Measurements from ENCODE around the gene UST. TPM values are rescaled to one million over a fixed set of nuclear protein-coding genes. Genes with fewer than 3 reads are reported as not detected.

UST gene
- total and polyA plus RNA-seq, 2 of the 8 experiments (the other 6 are each of a cell fraction or from before 2014, with no cell fraction given) = 13.5 to 34.5 TPM

- H3K4me1 ChIP-seq (replicated peaks in 1 of 4; ENCODE audit: control insufficient read depth in 3 of 4, insufficient read depth in 4 of 4, low read length in 3 of 4) = peaks cover 3 to 11% (median 7%) of the 10 kb centered on the region in 4 experiments; a peak in 5 of 7 replicates
- no peak overlapping the region for H3K4me2 ChIP-seq (ENCODE audit: insufficient read depth in 1 of 2, low read depth in 2 of 2, low read length in 2 of 2)
- no peak overlapping the region for H3K4me3 ChIP-seq (ENCODE audit: extremely low read depth in 1 of 4, insufficient read depth in 2 of 4, low read depth in 3 of 4, low read length in 4 of 4)
- 98% methylated on average over 7 of the region's 7 CpGs; no CpG with 5 or more reads in 1 of the 2 experiments for WGBS, 2 experiments (ENCODE audit: extremely low coverage in 1 of 2, insufficient coverage in 1 of 2, insufficient read length in 1 of 2, insufficient replicate concordance in 2 of 2, low coverage in 1 of 2, low lambda C conversion rate in 2 of 2, missing lambda C conversion rate in 1 of 2)
- CTCF ChIA-PET (ENCODE audit: partially characterized antibody) = no interaction called here
- H3K23me2 ChIP-seq (ENCODE audit: low read depth, low read length) = no peaks in the 10 kb centered on the region
- H2BK120ac ChIP-seq (replicated peaks; ENCODE audit: low read depth, low read length) = no peak overlapping the region
- no peak overlapping the region for H3K56ac ChIP-seq (replicated peaks; ENCODE audit: insufficient read length, low read depth, low read length)
- DNase-seq (ENCODE audit: low read depth in 1 of 2, low spot score in 2 of 2) (no peak), FAIRE-seq (no peak)
- H4K5ac ChIP-seq (ENCODE audit: insufficient read length, low read depth, low read length) = no peak overlapping the region
- no peak overlapping the region; the same call in 1 of the 2 replicates for H2BK15ac ChIP-seq (ENCODE audit: low read length)
- peaks cover 0 to 12% (median 2%) of the 10 kb centered on the region in 4 experiments; a peak in 2 of 8 replicates for H3K36me3 ChIP-seq (ENCODE audit: control insufficient read depth in 2 of 4, insufficient read depth in 4 of 4, low read length in 3 of 4)
- no peak overlapping the region for H2BK5ac ChIP-seq (ENCODE audit: low read depth, low read length)
- no peak overlapping the region for H3K27ac ChIP-seq (ENCODE audit: low read depth, low read length)
- no peak overlapping the region for H2BK12ac ChIP-seq (ENCODE audit: low read depth, low read length)
- H3K9me3 ChIP-seq (ENCODE audit: insufficient read depth in 2 of 2, low read depth in 1 of 2, low read length in 1 of 2) = peaks cover 0 to 8% of the 10 kb centered on the region in 2 experiments; a peak in 1 of 4 replicates
- POLR2A ChIA-PET (ENCODE audit: partially characterized antibody) = interaction anchor here (1.3 kb wide), 1 partner anchor 14 kb away, joined by 4 read pairs; no protein-coding TSS in a partner anchor
- H3K18ac ChIP-seq (ENCODE audit: extremely low read depth, low read length) = no peak overlapping the region
- peaks cover 17 to 98% of the 10 kb centered on the region in 2 experiments for H3K79me2 ChIP-seq (ENCODE audit: control insufficient read depth in 1 of 2, insufficient read depth in 2 of 2, low read length in 2 of 2)
- H2AFZ ChIP-seq (ENCODE audit: low read length) = no peak overlapping the region
- no peak overlapping the region for H3K14ac ChIP-seq (ENCODE audit: insufficient read length)
- H2AK5ac ChIP-seq (ENCODE audit: low read depth, low read length) = no peak overlapping the region
- no peak overlapping the region for H2BK20ac ChIP-seq (ENCODE audit: low read length)
- no peaks in the 10 kb centered on the region for H3K27me3 ChIP-seq (replicated peaks in 1 of 4; ENCODE audit: control insufficient read depth in 3 of 4, extremely low read depth in 1 of 4, insufficient read depth in 3 of 4, low read length in 3 of 4)
- H3K4ac ChIP-seq (replicated peaks; ENCODE audit: insufficient read length, low read depth, low read length) = no peak overlapping the region
- H3K79me1 ChIP-seq (ENCODE audit: low read depth, low read length) = peaks cover 9% of the 10 kb centered on the region
- H4K91ac ChIP-seq (replicated peaks; ENCODE audit: insufficient read length, low read length) = no peak overlapping the region
- H3K23ac ChIP-seq (ENCODE audit: insufficient read length) = no peak overlapping the region
- no peak overlapping the region for H4K8ac ChIP-seq (ENCODE audit: extremely low read depth, insufficient read depth, low read length)
- H3K9ac ChIP-seq (replicated peaks in 1 of 4; ENCODE audit: extremely low read depth in 1 of 4, low read depth in 3 of 4, low read length in 3 of 4) = no peak overlapping the region
- peaks cover 0 to 10% of the 10 kb centered on the region in 2 experiments for H4K20me1 ChIP-seq (replicated peaks in 1 of 2; ENCODE audit: control insufficient read depth in 1 of 2, insufficient read depth in 2 of 2, low read length in 2 of 2)
- no peak for TF ChIP-seq SUZ12 (IDR thresholded peaks at IDR 0.05; ENCODE audit: low read length)
- TF ChIP-seq FOSL1 (IDR thresholded peaks at IDR 0.05; ENCODE audit: insufficient read depth, low read depth, low read length) = no peak
- no peak for TF ChIP-seq BRCA1 (IDR thresholded peaks at IDR 0.05; ENCODE audit: low read depth, low read length)
- TF ChIP-seq CHD1 (IDR thresholded peaks at IDR 0.05; ENCODE audit: low read depth, low read length) = no peak
- TF ChIP-seq, protein P1, sequence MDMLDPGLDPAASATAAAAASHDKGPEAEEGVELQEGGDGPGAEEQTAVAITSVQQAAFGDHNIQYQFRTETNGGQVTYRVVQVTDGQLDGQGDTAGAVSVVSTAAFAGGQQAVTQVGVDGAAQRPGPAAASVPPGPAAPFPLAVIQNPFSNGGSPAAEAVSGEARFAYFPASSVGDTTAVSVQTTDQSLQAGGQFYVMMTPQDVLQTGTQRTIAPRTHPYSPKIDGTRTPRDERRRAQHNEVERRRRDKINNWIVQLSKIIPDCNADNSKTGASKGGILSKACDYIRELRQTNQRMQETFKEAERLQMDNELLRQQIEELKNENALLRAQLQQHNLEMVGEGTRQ (IDR thresholded peaks at IDR 0.05; ENCODE audit: low read length) = no peak
- no peak for TF ChIP-seq SP4 (IDR thresholded peaks at IDR 0.05; ENCODE audit: low read length)
- TF ChIP-seq EGR1 (IDR thresholded peaks at IDR 0.05; ENCODE audit: borderline replicate concordance, low read depth, low read length) = no peak
- no peak for TF ChIP-seq CBX5 (IDR thresholded peaks at IDR 0.05; ENCODE audit: low read depth, low read length)
- TF ChIP-seq GTF2F1 (IDR thresholded peaks at IDR 0.05; ENCODE audit: borderline replicate concordance, low read depth, low read length) = no peak
- TF ChIP-seq ZNF274 (IDR thresholded peaks at IDR 0.05; ENCODE audit: borderline replicate concordance, extremely low read depth, low read length) = no peak
- no peak for TF ChIP-seq CBX8 (IDR thresholded peaks at IDR 0.05; ENCODE audit: borderline replicate concordance, low read depth, low read length)
- TF ChIP-seq PHF8 (conservative IDR thresholded peaks at IDR 0.05; ENCODE audit: low read depth, low read length) = no peak
- no peak for TF ChIP-seq NRF1 (IDR thresholded peaks at IDR 0.05; ENCODE audit: low read depth, low read length)
- TF ChIP-seq HDAC6 (IDR thresholded peaks at IDR 0.05; ENCODE audit: low read depth, low read length) = no peak
These were observed 61.0 kb downstream of the UST start for GRCh38 chr6:148807784-148808183.

Data from H1 (cell line).